Activated B cell treated with CpG ODN at 0.5 μM for 24 hours (primary cell): ENCODE results near the gene SCRN1. TPM values are rescaled to one million over a fixed set of nuclear protein-coding genes. Genes with fewer than 3 reads are reported as not detected.

Experiments used
- ATAC-seq: fragments of 200-7000 bp; cut with Tn5 transposase; one replicate; pipeline ENCODE4 v1.10.0; 2021; ENCODE audit warnings: low read depth, mild to moderate bottlenecking, moderate library complexity
- CTCF ChIA-PET: fragments of 350-600 bp; sonication (Branson Sonifier 250); formaldehyde crosslinking; loops from one replicate; lab custom pipeline; 2021; ENCODE audit warnings: antibody characterized with exemption; lab: Charles Lee
- POLR2A ChIA-PET: fragments of 350-600 bp; sonication (Branson Sonifier 250); formaldehyde crosslinking; loops from one replicate; lab custom pipeline; 2021; ENCODE audit warnings: antibody characterized with exemption; lab: Charles Lee
- DNase-seq: peaks from one replicate; pipeline ENCODE4 v3.0.0; 2022
- H3K27ac Mint-ChIP-seq: one replicate; pipeline ENCODE4 v1.8.0; 2020; ENCODE audit warnings: mixed read lengths
- H3K27me3 Mint-ChIP-seq: one replicate; pipeline ENCODE4 v1.8.0; 2021; ENCODE audit warnings: mixed read lengths
- H3K36me3 Mint-ChIP-seq: one replicate; pipeline ENCODE4 v1.8.0; 2021; ENCODE audit warnings: low read depth, mixed read lengths
- H3K4me1 Mint-ChIP-seq: one replicate; pipeline ENCODE4 v1.8.0; 2021; ENCODE audit warnings: mixed read lengths
- H3K4me3 Mint-ChIP-seq: one replicate; pipeline ENCODE4 v1.8.0; 2020; ENCODE audit warnings: mild to moderate bottlenecking, mixed read lengths
- H3K9me3 Mint-ChIP-seq: one replicate; pipeline ENCODE4 v1.8.0; 2020; ENCODE audit warnings: mixed read lengths
- CTCF ChIP-seq: fragments of 200-600 bp; IDR thresholded peaks from one replicate; pipeline ENCODE4 v1.8.0; 2022; ENCODE audit warnings: antibody characterized with exemption, mild to moderate bottlenecking
- intact Hi-C: fragments of 100-400 bp; cut with micrococcal nuclease; formaldehyde crosslinking; loops from one replicate; pipeline ENCODE4 v1.15.1; 2024
- total RNA-seq: library from RNA; stranded (reverse); gene quantifications from 2 replicates; pipeline ENCODE4 v1.2.3, GENCODE V29; 2022

Gene SCRN1
- total RNA-seq, 1 donor from 2014 or later: 48.7 TPM

DNA sequence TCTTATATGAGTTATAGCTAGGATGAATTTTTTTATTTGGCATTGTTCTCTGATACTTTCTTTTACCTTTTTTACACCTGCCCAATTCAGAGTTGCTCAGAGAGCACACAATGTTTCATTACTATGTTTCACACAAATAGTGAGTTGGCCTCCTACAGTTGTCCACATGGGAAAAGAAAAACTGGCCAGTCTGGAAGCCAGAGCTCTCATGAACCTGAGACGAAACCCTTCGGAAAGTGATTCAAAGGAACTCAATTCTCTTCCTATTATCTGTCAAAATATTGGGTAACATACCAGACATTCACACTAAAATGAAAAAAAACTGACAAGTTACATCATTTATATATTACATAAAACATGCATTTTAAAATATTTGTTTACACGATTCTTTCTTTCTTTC is 15.3 kb downstream of the SCRN1 start:
- POLR2A ChIA-PET: no interaction called here

DNA sequence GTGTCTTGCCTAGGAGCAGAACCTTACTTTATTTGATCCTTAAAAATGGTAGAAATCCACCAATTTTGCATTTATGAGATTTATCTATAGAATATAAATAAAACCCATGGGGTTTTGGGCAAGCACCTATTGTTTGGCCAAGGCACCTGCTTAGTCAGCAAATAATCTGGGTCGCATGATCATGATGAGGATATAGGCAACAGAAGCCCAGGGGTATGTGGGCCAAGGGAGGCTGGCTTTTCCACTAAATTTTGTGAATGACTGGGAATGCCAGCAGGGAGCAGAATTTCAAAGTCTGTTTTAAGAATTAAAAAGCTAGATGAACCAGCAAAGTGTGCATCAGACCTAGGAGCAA is 17.3 kb downstream of the SCRN1 start:
- H3K4me1 Mint-ChIP-seq: peaks cover 18% of the 10 kb centered on the region
- H3K27ac Mint-ChIP-seq: no peak overlapping the region
- intact Hi-C loops: no loop called here
- ChIA-PET POLR2A (no interaction called here), CTCF (no interaction called here)
- no peaks in the 10 kb centered on the region for H3K9me3 Mint-ChIP-seq
- DNase-seq (no peak), ATAC-seq (no peak)
- TF ChIP-seq CTCF: no peak
- no peak overlapping the region for H3K4me3 Mint-ChIP-seq
- peaks cover 25% of the 10 kb centered on the region for H3K36me3 Mint-ChIP-seq
- no peaks in the 10 kb centered on the region for H3K27me3 Mint-ChIP-seq

More for the DNA sequence above, 15.3 kb downstream of the SCRN1 start:
- intact Hi-C loops: no loop called here
- Mint-ChIP-seq H3K4me1 (peaks cover 20% of the 10 kb centered on the region), H3K9me3 (no peaks in the 10 kb centered on the region), H3K27me3 (no peaks in the 10 kb centered on the region), H3K27ac (no peak overlapping the region), H3K36me3 (peaks cover 14% of the 10 kb centered on the region), H3K4me3 (no peak overlapping the region)
- DNase-seq (no peak), ATAC-seq (no peak)
- CTCF ChIA-PET: no interaction called here
- TF ChIP-seq CTCF: no peak

DNA sequence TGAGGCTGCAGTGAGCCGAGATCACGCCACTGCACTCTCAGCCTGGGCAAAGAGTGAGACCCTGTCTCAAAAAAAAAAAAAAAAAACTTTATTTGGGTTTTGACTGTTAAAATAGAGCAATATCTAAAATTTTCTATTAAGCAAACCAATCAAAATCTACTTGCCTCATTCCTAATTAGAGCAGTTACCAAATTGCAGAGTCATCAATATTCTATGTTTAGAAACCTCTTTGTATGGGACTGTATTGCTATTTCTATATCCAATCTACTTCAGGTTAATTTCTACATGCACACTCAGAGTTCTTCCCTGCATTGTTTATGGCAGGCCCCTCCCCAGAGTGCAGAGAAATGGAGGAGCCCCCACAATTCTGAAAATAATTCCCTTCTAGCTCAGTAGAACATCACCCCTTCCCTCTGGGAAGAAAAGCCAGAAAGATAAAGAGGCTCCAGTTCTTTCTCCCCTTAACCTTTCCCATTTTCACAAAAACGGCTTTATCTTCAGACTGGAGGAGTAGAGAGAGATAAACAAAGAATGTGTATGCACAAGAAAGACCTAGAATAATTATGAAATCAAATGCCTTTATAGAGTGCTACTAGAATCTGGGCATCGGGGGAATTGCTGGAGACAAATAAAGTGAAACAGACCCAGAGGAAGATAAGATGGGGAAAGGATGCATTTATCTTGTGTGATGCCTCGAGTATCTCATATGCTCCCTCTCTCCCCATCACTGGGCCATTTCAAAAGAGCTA is 17.9 kb downstream of the SCRN1 start:
- intact Hi-C loops: no loop called here
- no peaks in the 10 kb centered on the region for H3K27me3 Mint-ChIP-seq

DNA sequence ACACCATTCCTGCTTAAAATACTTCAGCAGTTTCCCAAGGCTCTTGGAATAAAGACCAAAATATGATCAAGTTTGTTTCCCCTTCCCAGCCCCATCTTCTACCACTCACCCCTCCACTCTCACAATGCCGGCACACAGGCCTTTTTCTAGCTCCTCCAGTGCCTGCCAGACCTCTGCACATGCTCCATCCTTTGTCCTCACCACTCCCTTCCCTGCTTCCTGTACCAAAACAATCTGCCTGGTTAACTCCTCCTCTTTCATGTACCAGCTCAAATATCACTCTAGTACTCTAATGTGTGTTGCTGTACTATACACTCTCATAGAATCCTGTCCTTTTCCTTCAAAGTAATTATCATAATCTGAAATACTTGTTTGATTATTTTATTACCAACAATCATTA is 19.4 kb downstream of the SCRN1 start:
- no peak for DNase-seq
- intact Hi-C loops: no loop called here
- H3K9me3 Mint-ChIP-seq: no peaks in the 10 kb centered on the region
- no peaks in the 10 kb centered on the region for H3K27me3 Mint-ChIP-seq
- H3K4me3 Mint-ChIP-seq: no peak overlapping the region
- no peak for ATAC-seq
- peaks cover 17% of the 10 kb centered on the region for H3K4me1 Mint-ChIP-seq
- no peak overlapping the region for H3K27ac Mint-ChIP-seq
- peaks cover 41% of the 10 kb centered on the region for H3K36me3 Mint-ChIP-seq
- CTCF ChIA-PET: no interaction called here
- POLR2A ChIA-PET: no interaction called here
- no peak for TF ChIP-seq CTCF

More for the DNA sequence above, 17.9 kb downstream of the SCRN1 start:
- DNase-seq: no peak
- ATAC-seq: no peak
- H3K9me3 Mint-ChIP-seq: no peaks in the 10 kb centered on the region
- ChIA-PET CTCF (no interaction called here), POLR2A (no interaction called here)
- TF ChIP-seq CTCF: no peak
- H3K4me1 Mint-ChIP-seq: peaks cover 18% of the 10 kb centered on the region
- H3K27ac Mint-ChIP-seq: no peak overlapping the region
- no peak overlapping the region for H3K4me3 Mint-ChIP-seq
- peaks cover 26% of the 10 kb centered on the region for H3K36me3 Mint-ChIP-seq

- Mint-ChIP-seq H3K27ac (no peak overlapping the region), H3K4me1 (peaks cover 17% of the 10 kb centered on the region), H3K9me3 (no peaks in the 10 kb centered on the region), H3K27me3 (no peaks in the 10 kb centered on the region), H3K36me3 (peaks cover 44% of the 10 kb centered on the region), H3K4me3 (no peak overlapping the region)
- intact Hi-C loops: no loop called here
- DNase-seq (no peak), ATAC-seq (no peak)
- ChIA-PET CTCF (interaction anchor here (1.2 kb wide), 1 partner anchor 49 kb away, joined by 3 read pairs; no protein-coding TSS in a partner anchor), POLR2A (no interaction called here)
- TF ChIP-seq CTCF: no peak
Measured at GRCh38 chr7:29969738-29970137, 19.9 kb downstream of the SCRN1 start.
